PFSK-1 (cell line): Measurements from ENCODE around the gene SLC7A7.

Source experiments
- SIN3A ChIP-seq: IDR thresholded peaks from 2 replicates; pipeline ENCODE4 v1.6.1; 2012; ENCODE audit warnings: mild to moderate bottlenecking, low read length, moderate library complexity, borderline replicate concordance; ENCODE audit not compliant: insufficient read depth
- TAF1 ChIP-seq: IDR thresholded peaks from 2 replicates; pipeline ENCODE4 v1.6.1; 2012; ENCODE audit warnings: low read length, control low read depth, borderline replicate concordance; ENCODE audit not compliant: insufficient read depth

DNA sequence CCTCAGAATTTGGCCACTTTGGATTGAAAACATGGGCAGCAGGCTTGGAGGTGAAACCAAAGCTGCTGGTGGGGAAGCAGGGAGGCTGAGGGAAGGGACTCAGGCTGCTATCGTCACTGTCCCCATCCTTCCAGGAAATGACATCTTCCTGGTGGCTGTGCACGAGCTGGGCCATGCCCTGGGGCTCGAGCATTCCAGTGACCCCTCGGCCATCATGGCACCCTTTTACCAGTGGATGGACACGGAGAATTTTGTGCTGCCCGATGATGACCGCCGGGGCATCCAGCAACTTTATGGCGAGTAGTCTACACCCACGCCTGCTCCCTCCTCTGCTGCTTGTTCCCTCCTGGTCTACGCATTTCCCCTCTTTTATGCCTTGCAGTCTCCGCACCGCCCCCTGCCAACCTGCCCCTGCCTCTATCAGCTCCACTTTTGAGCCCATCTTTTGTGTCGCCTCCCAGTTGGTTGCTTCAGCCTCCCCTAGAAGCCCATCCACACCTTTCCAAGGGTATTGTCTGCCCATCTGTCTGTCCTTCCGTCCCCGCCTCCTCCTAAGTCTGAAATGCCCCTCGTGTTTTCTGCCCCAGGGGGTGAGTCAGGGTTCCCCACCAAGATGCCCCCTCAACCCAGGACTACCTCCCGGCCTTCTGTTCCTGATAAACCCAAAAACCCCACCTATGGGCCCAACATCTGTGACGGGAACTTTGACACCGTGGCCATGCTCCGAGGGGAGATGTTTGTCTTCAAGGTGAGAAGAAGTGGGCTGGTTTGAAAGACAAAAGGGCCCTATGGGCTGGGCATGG lies 28.1 kb upstream of the SLC7A7 start:
- TF ChIP-seq SIN3A, result no peak
- no peak for TF ChIP-seq TAF1
